HG03139 (cell line): ENCODE results near the gene FBXO3.
"Not testable (repeated sequence)": the region's sequence is repeated elsewhere in the genome, so short reads cannot be mapped to it uniquely, and the experiment has no call there.

Source experiments
- ATAC-seq: cut with Tn5 transposase; IDR thresholded peaks from one replicate; pipeline ENCODE4 v1.9.1; 2021; ENCODE audit not compliant: unreplicated experiment

FBXO3 gene, protein sequence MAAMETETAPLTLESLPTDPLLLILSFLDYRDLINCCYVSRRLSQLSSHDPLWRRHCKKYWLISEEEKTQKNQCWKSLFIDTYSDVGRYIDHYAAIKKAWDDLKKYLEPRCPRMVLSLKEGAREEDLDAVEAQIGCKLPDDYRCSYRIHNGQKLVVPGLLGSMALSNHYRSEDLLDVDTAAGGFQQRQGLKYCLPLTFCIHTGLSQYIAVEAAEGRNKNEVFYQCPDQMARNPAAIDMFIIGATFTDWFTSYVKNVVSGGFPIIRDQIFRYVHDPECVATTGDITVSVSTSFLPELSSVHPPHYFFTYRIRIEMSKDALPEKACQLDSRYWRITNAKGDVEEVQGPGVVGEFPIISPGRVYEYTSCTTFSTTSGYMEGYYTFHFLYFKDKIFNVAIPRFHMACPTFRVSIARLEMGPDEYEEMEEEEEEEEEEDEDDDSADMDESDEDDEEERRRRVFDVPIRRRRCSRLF

GRCh38 chr11:33773987-33774735 lies at the start of gene FBXO3:
FBXO3 (minus strand) TSS chr11:33774520; CDS start chr11:33774497, 23 bp downstream.
- ATAC-seq, result peak; percentile 60

DNA sequence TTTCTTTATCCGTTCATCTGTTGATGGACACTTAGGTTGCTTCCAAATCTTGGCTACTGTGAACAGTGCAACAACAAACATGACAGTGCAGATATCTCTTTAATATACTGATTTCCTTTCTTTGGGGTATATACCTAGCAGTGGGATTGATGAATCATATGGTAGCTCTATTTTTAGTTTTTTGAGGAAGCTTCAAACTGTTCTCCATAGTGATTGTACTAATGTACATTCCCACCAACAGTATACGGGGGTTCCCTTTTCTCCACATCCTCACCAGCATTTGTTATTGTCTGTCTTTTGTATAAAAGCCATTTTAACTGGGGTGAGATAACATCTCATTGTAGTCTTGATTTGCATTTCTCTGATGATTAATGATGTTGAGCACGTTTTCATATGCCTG lies 48.7 kb upstream of the FBXO3 start:
- ATAC-seq, result not testable (repeated sequence)

- ATAC-seq, result no peak
Observed at GRCh38 chr11:33819278-33820035, 45.1 kb upstream of the FBXO3 start.

GRCh38 chr11:33808228-33808828 lies 34.0 kb upstream of the FBXO3 start:
- ATAC-seq, result no peak

- ATAC-seq, result no peak
Observed at GRCh38 chr11:33804471-33804870, 30.2 kb upstream of the FBXO3 start.

- no peak for ATAC-seq
Observed at GRCh38 chr11:33802194-33802950, 28.1 kb upstream of the FBXO3 start.

DNA sequence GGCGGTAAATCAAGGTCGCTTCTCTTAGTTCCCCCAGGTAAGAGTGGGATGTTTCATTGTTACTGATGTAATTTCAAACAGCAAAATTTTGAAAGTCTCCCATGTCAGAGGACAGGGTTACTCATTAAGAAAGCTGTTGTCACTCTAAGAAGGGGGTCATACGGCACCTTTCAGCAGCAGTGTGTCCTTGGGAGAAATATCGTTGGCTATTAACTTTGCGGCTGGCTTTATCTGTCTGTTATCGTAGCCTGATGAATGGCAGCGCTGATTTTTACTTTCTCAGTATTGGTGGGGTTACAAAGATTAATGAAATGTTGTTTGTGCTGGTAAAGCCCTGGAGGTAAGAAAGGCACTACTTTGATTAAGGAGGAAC lies 27.5 kb upstream of the FBXO3 start:
- no peak for ATAC-seq

- ATAC-seq, result no peak
Observed at GRCh38 chr11:33797879-33798278, 23.6 kb upstream of the FBXO3 start.

GRCh38 chr11:33790040-33790439 lies 15.7 kb upstream of the FBXO3 start:
- ATAC-seq, result no peak

GRCh38 chr11:33788095-33788494 lies 13.8 kb upstream of the FBXO3 start:
- not testable (repeated sequence) for ATAC-seq

DNA sequence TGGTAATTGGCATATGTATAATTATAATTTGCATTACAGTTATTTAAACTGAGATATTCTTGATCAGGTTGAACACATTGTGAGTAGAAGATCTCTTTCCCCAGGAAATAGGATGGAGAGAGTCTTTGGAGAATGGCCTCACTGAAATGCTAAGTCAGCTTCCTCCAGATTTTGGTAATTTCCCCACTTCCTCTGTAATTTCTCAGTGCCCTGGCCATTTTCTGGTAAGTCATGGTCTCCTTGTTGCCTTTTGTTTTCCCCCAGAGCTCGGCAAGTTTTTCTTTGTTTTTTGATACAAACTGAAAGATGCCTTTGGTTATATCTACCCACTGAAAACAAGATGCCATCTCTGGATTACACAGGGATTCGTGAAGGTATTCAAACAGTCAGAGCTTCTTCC lies 12.8 kb upstream of the FBXO3 start:
- ATAC-seq, result no peak

DNA sequence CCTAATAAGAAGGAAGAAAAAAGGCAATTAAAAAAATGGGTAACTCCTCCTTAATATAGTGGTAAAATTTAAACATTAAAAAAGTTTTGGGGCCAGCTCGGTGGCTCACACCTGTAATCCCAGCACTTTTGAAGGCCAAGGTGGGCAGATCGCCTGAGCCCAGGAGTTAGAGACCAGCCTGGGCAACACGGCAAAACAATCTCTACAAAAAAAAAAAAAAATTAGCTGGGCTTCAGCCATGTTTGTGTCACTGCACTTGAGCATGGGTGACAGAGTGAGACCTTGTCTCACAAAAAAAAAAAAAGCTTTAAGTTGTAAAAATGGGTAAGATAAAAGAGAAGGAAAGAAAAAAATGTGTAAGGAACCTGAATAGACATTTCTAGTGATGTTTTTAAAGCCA lies 11.3 kb upstream of the FBXO3 start:
- ATAC-seq, result no peak

DNA sequence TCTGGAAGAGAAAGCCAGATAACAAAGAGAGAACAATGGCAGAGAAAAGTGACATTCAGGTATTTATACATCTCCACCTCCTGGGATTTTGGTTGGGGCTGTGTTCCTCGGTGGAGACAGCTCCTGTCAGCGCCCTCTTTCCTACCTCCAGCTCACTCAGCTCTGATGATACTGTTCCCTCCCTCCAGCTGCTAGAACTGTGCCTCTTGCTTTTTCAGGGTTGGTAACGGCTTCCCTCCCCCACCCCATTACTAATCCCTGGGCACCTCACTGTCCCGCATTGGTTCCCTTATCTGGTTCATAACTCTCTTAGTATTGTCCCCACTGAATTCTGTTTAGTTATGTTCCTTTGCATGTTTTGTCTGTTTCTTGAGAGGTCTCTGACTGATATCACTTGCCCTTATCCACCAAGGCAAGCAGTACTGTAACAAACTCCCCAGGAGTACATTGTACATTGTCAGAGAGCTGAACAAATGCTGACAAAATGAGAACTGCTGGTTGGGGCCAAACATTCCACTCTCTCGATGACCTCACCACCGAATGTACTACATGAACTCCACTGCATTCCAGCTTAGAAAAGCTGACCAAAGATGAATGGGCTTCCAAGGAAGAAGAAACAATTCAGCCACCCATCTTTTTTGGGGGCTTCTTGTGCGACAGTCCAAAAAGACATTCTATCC lies 5.7 kb upstream of the FBXO3 start:
- no peak for ATAC-seq

- no peak for ATAC-seq
Observed at GRCh38 chr11:33778675-33779074, 4.4 kb upstream of the FBXO3 start.

- ATAC-seq, result no peak
Observed at GRCh38 chr11:33777906-33778305, 3.6 kb upstream of the FBXO3 start.

DNA sequence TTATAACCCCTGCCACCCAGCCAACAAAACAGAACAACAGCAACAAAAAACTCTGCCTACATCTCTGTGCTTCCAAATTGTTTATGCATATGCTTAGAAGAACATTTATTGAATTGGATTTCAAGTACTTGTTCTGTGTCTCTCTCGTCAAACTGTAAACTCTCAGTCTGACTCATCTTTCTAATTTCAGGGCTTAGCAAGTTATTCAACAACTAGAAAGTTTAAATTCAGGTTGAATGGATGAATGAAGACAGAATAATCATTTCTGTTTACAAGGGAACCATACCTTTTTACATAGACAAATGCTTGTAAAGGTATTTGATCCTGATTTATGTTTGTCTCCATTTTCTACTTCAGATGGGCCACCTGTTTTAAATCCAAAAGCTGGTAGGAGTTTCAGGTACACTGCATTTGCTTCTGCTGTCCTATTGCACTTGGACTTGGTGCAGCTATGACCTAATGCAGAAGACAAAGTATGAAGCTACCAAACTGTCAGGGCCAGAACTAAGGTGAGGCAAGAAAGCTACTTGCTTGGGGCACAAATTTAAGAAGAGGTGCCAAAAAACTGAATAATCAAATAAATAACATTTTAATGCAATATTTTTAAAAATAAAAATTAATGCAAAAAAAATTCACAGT lies 1.6 kb upstream of the FBXO3 start:
- no peak for ATAC-seq

DNA sequence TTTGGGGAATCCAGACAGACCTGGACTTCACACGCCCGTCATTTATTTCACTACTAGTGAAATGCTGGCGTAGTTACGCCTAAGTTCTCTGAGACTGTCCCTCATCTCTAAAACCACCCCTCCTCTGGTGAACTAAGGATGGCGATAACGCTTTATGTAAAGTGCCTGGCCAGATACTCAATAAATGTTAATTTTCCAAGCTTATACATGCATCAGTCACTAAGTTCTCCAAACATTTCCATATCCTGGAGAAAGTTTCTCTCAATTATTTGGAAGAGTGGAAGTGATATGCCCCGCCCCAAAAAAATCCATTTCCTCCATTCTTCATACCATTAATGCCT lies 1.1 kb upstream of the FBXO3 start:
- no peak for ATAC-seq

DNA sequence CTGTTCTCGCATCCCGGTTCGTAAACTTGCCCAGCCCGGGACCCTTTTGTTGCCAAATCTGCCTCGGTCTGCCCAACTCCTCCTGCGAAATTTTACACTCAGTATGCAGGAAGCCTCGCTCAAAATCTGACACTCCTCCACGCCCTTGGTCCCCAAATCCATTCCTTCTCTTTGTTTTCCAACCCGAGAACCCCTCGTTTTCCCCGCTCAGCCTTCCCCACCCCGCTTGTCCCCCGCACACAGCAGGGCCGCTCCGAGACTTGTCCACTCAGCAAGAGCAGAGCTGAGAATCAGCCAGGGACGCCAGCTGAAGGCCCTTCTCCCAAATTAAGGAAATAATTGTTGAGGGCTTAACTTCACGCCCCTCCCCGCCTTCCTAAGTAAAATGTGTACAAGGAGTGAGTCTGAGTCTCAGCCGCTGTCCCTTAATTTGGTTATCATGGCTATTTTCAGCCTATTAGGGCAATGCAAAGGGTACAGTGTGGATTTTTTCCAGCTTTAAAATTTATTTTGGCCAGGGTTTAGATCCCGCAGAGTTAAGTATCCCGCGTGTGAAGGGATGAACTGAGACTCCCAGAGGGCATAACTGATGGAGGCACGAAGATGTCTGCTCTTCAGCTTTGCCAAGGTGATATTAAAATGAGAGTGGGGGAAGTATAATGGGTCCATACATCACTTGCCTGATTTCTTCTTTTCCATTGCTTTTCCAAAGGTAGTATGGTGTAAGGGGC lies 581 bp upstream of the FBXO3 start:
- no peak for ATAC-seq
